GM23338 (cell line): ENCODE data around the gene ACBD3. TPM values are rescaled to one million over a fixed set of nuclear protein-coding genes. Genes with fewer than 3 reads are reported as not detected.

ENCODE experiments used
- ATAC-seq: fragments of 200-7000 bp; cut with Tn5 transposase; 3 replicates; pipeline ENCODE4 v1.9.1; 2020
- DNase-seq: peaks from one replicate; pipeline ENCODE4 v3.0.0-alpha.2; 2015; ENCODE audit warnings: low spot score
- H2AFZ ChIP-seq: fragments of 200-600 bp; sonication (generic); 2 replicates; pipeline ENCODE4 v1.8.0; 2016; ENCODE audit warnings: antibody characterized with exemption, mild to moderate bottlenecking, moderate library complexity
- H3F3A ChIP-seq: fragments of 200-600 bp; sonication (generic); replicated peaks from 2 replicates; pipeline ENCODE4 v1.8.0; 2017; ENCODE audit warnings: antibody characterized with exemption, mixed run types, low read depth
- H3K27ac ChIP-seq: fragments of 200-600 bp; sonication (generic); 2 replicates; pipeline ENCODE4 v1.6.1; 2016; ENCODE audit warnings: low read depth
- H3K27me3 ChIP-seq: fragments of 200-600 bp; sonication (generic); 2 replicates; pipeline ENCODE4 v1.8.0; 2016; ENCODE audit warnings: mild to moderate bottlenecking, mixed run types, moderate library complexity; ENCODE audit not compliant: insufficient read depth
- H3K36me3 ChIP-seq: fragments of 200-600 bp; sonication (generic); 2 replicates; pipeline ENCODE4 v1.8.0; 2016; ENCODE audit warnings: mild to moderate bottlenecking; ENCODE audit not compliant: insufficient read depth
- H3K4me1 ChIP-seq: fragments of 200-600 bp; sonication (generic); 2 replicates; pipeline ENCODE4 v1.8.0; 2016; ENCODE audit warnings: mild to moderate bottlenecking, moderate library complexity; ENCODE audit not compliant: insufficient read depth
- H3K4me2 ChIP-seq: fragments of 200-600 bp; sonication (generic); 2 replicates; pipeline ENCODE4 v1.7.1; 2017; ENCODE audit warnings: mixed run types
- H3K4me3 ChIP-seq: fragments of 200-600 bp; sonication (generic); 2 replicates; pipeline ENCODE4 v1.6.1; 2016; ENCODE audit warnings: mixed run types
- H3K79me2 ChIP-seq: fragments of 200-600 bp; sonication (generic); replicated peaks from 2 replicates; pipeline ENCODE4 v1.8.0; 2017; ENCODE audit warnings: mild to moderate bottlenecking; ENCODE audit not compliant: insufficient read depth
- H3K9me2 ChIP-seq: fragments of 200-600 bp; sonication (generic); 2 replicates; pipeline ENCODE4 v1.8.0; 2017; ENCODE audit not compliant: insufficient read depth
- H4K20me1 ChIP-seq: fragments of 200-600 bp; sonication (generic); replicated peaks from 2 replicates; pipeline ENCODE4 v1.8.0; 2017; ENCODE audit warnings: mild to moderate bottlenecking; ENCODE audit not compliant: insufficient read depth
- H3K27ac Mint-ChIP-seq: 2 replicates; pipeline ENCODE4 v1.8.0; 2020; ENCODE audit warnings: inconsistent platforms, mild to moderate bottlenecking, moderate library complexity, mixed read lengths
- H3K27me3 Mint-ChIP-seq: 3 replicates; pipeline ENCODE4 v1.8.0; 2022; ENCODE audit warnings: low read depth, mild to moderate bottlenecking, moderate library complexity, mixed read lengths, inconsistent platforms; ENCODE audit not compliant: insufficient read depth, poor library complexity
- H3K36me3 Mint-ChIP-seq: 3 replicates; pipeline ENCODE4 v1.8.0; 2021; ENCODE audit warnings: low read depth, mild to moderate bottlenecking, inconsistent platforms, moderate library complexity, mixed read lengths
- H3K4me1 Mint-ChIP-seq: 3 replicates; pipeline ENCODE4 v1.8.0; 2020; ENCODE audit warnings: mild to moderate bottlenecking, inconsistent platforms, mixed read lengths
- H3K4me3 Mint-ChIP-seq: 3 replicates; pipeline ENCODE4 v1.8.0; 2021; ENCODE audit warnings: moderate library complexity, mild to moderate bottlenecking, inconsistent platforms, mixed read lengths
- H3K9me3 Mint-ChIP-seq: 3 replicates; pipeline ENCODE4 v1.8.0; 2020; ENCODE audit warnings: moderate library complexity, mild to moderate bottlenecking, inconsistent platforms, mixed read lengths
- CTCF ChIP-seq, 2 experiments: fragments of 200-600 bp in 1 of 2; sonication (generic) in 1 of 2; conservative IDR thresholded peaks; 2 replicates each; pipeline versions ENCODE4 v1.5.1 to v1.6.1; 2016 to 2017; ENCODE audit warnings: antibody characterized with exemption in 2 of 2, low read depth in 2 of 2, mild to moderate bottlenecking in 2 of 2, moderate library complexity in 1 of 2
- ETS1 ChIP-seq: IDR thresholded peaks from 2 replicates; pipeline ENCODE4 v1.6.1; 2016; ENCODE audit warnings: antibody characterized with exemption
- JUNB ChIP-seq: IDR thresholded peaks from one replicate; pipeline ENCODE4 v1.6.1; 2016; ENCODE audit warnings: antibody characterized with exemption; ENCODE audit not compliant: unreplicated experiment
- POLR2AphosphoS5 ChIP-seq: IDR thresholded peaks from 2 replicates; pipeline ENCODE4 v1.6.1; 2016; ENCODE audit warnings: antibody characterized with exemption, low read depth
- REST ChIP-seq: IDR thresholded peaks from one replicate; pipeline ENCODE4 v1.6.1; 2018; ENCODE audit warnings: antibody characterized with exemption; ENCODE audit not compliant: unreplicated experiment
- STAT1 ChIP-seq: IDR thresholded peaks from one replicate; pipeline ENCODE4 v1.6.1; 2016; ENCODE audit warnings: antibody characterized with exemption; ENCODE audit not compliant: unreplicated experiment
- ZNF114 ChIP-seq: fragments of 250-450 bp; sonication (Bioruptor Pico); IDR thresholded peaks from 2 replicates; pipeline ENCODE4 v1.5.0; 2020; ENCODE audit warnings: mild to moderate bottlenecking, moderate library complexity
- ZNF331 ChIP-seq: fragments of 250-450 bp; sonication (Bioruptor Pico); IDR thresholded peaks from 2 replicates; pipeline ENCODE4 v1.5.0; 2020; ENCODE audit warnings: low read depth, mild to moderate bottlenecking, moderate library complexity
- polyA plus RNA-seq: library from polyadenylated mRNA; unstranded; fragments of >200 nt; fragmentation: Nextera tagmentation; extraction: Ambion mirVana; gene quantifications from 2 replicates; pipeline ENCODE4 v1.2.1, GENCODE V29; 2016
- total RNA-seq: library from RNA; depleted of rRNA; stranded (reverse); fragments of >200 nt; shearing (Covaris generic); gene quantifications from 2 replicates; pipeline ENCODE4 v1.2.3, GENCODE V29; 2014

Gene ACBD3
- total and polyA plus RNA-seq, 2 experiments from 2014 or later = 17.1 to 36.2 TPM

GRCh38 chr1:226123212-226123560 is 63.4 kb downstream of the ACBD3 start (continued):
- TF ChIP-seq CTCF (conservative IDR thresholded peaks at IDR 0.05; ENCODE audit: low read depth in 2 of 2) (no peak), ZNF331 (CRISPR knock-in tag) (no peak), ETS1 (no peak), REST (no peak), ZNF114 (CRISPR knock-in tag) (no peak), JUNB (no peak), STAT1 (no peak), POLR2AphosphoS5 (no peak)

GRCh38 chr1:226121587-226122400 is 64.7 kb downstream of the ACBD3 start:
- H3K9me2 ChIP-seq = no peaks in the 10 kb centered on the region
- peak overlapping the region; percentile 92 for H3K27ac ChIP-seq
- H3K4me3 Mint-ChIP-seq = peak overlapping the region; percentile 88; the same call in 2 of the 3 replicates
- no peaks in the 10 kb centered on the region for H3K36me3 Mint-ChIP-seq
- H3K36me3 ChIP-seq = no peaks in the 10 kb centered on the region
- H3F3A ChIP-seq = 0 out of 2 replicates have a peak, but pooled peaks cover 10% of the 10 kb centered on the region
- peaks cover 36% of the 10 kb centered on the region for H3K27me3 Mint-ChIP-seq
- peak overlapping the region; percentile 94 for H3K4me2 ChIP-seq
- H4K20me1 ChIP-seq = no peaks in the 10 kb centered on the region
- ATAC-seq = peak; percentile 64
- H2AFZ ChIP-seq = peak overlapping the region; percentile 95; the same call in 1 of the 2 replicates
- no peaks in the 10 kb centered on the region for H3K79me2 ChIP-seq
- H3K27ac Mint-ChIP-seq = no peak overlapping the region
- DNase-seq = peak; percentile 90
- H3K4me3 ChIP-seq = peak overlapping the region; percentile 86
- H3K4me1 ChIP-seq = peaks cover 40% of the 10 kb centered on the region
- H3K9me3 Mint-ChIP-seq = no peaks in the 10 kb centered on the region
- TF ChIP-seq CTCF (conservative IDR thresholded peaks at IDR 0.05; ENCODE audit: low read depth in 2 of 2) (peak; percentile 36 to 78), POLR2AphosphoS5 (peak; percentile 78), ZNF331 (CRISPR knock-in tag) (0 out of 2 replicates have a peak, but pooled peaks have one; percentile 10), JUNB (no peak)
- peaks cover 13% of the 10 kb centered on the region for H3K27me3 ChIP-seq
- peaks cover 47% of the 10 kb centered on the region for H3K4me1 Mint-ChIP-seq
